ENCODE measurements around the gene RAB11FIP4. TPM values are rescaled to one million over a fixed set of nuclear protein-coding genes. Genes with fewer than 3 reads are reported as not detected.

RAB11FIP4 gene
- total and polyA plus RNA-seq, 10 of the 15 experiments (the other 5 are each of a cell fraction or from before 2014, with no cell fraction given) = 1.4 to 27.0 (median 17.6) TPM

- TF ChIP-seq IKZF2 (IDR thresholded peaks at IDR 0.05) (no peak), LARP7 (IDR thresholded peaks at IDR 0.05) (no peak), KDM1A (IDR thresholded peaks at IDR 0.05; ENCODE audit: borderline replicate concordance) (no peak), RAD21 (IDR thresholded peaks at IDR 0.05; ENCODE audit: insufficient read depth, low read depth, low read length) (no peak)
- TF ChIP-seq, protein P1, sequence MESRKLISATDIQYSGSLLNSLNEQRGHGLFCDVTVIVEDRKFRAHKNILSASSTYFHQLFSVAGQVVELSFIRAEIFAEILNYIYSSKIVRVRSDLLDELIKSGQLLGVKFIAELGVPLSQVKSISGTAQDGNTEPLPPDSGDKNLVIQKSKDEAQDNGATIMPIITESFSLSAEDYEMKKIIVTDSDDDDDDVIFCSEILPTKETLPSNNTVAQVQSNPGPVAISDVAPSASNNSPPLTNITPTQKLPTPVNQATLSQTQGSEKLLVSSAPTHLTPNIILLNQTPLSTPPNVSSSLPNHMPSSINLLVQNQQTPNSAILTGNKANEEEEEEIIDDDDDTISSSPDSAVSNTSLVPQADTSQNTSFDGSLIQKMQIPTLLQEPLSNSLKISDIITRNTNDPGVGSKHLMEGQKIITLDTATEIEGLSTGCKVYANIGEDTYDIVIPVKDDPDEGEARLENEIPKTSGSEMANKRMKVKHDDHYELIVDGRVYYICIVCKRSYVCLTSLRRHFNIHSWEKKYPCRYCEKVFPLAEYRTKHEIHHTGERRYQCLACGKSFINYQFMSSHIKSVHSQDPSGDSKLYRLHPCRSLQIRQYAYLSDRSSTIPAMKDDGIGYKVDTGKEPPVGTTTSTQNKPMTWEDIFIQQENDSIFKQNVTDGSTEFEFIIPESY (IDR thresholded peaks at IDR 0.05) = no peak
These were observed 34.4 kb upstream of the RAB11FIP4 start (continued) for GRCh38 chr17:31357091-31357490.

GRCh38 chr17:31357839-31358394 is 33.6 kb upstream of the RAB11FIP4 start:
- DNase-seq (ENCODE audit: low read depth, low spot score) (no peak), ATAC-seq (no peak), FAIRE-seq (no peak)
- no peaks in the 10 kb centered on the region for H3K79me2 ChIP-seq (ENCODE audit: control insufficient read depth, insufficient read depth, low read length)
- no peak overlapping the region for H3K27ac ChIP-seq (ENCODE audit: control insufficient read depth, insufficient read depth)
- H4K20me1 ChIP-seq (ENCODE audit: control insufficient read depth, insufficient read depth) = no peaks in the 10 kb centered on the region
- ChIA-PET CTCF (no interaction called here), RAD21 (ENCODE audit: unreplicated experiment) (no interaction called here), POLR2A (no interaction called here), SMC1A (ENCODE audit: uncharacterized antibody, unreplicated experiment) (interaction anchor here (2.1 kb wide), 1 partner anchor 15 kb away, joined by 7 read pairs; no protein-coding TSS in a partner anchor)
- H3K4me2 ChIP-seq (ENCODE audit: control insufficient read depth, insufficient read depth) = no peak overlapping the region
- no peaks in the 10 kb centered on the region for H3K9me3 ChIP-seq (replicated peaks; ENCODE audit: control insufficient read depth, insufficient read depth, low read length)
- H3K4me1 ChIP-seq (ENCODE audit: control insufficient read depth, insufficient read depth, low read length) = no peaks in the 10 kb centered on the region
- H3K27me3 ChIP-seq (replicated peaks in 1 of 2; ENCODE audit: control insufficient read depth in 2 of 2, insufficient read depth in 2 of 2, low read length in 1 of 2) = no peaks in the 10 kb centered on the region
- no peak overlapping the region for H3K4me3 ChIP-seq
- TF ChIP-seq FOXM1 (IDR thresholded peaks at IDR 0.05; ENCODE audit: low read depth, low read length) (no peak), PAX5 (IDR thresholded peaks at IDR 0.05; ENCODE audit: borderline replicate concordance, low read depth, low read length) (no peak), CHD2 (IDR thresholded peaks at IDR 0.05; ENCODE audit: borderline replicate concordance, low read depth, low read length) (no peak), TAF1 (IDR thresholded peaks at IDR 0.05; ENCODE audit: borderline replicate concordance, low read depth, low read length) (no peak), ZNF384 (IDR thresholded peaks at IDR 0.05; ENCODE audit: borderline replicate concordance, low read depth, low read length) (no peak), ZBTB11 (CRISPR knock-in tag; IDR thresholded peaks at IDR 0.05) (no peak), POLR2AphosphoS2 (IDR thresholded peaks at IDR 0.05; ENCODE audit: low read depth, low read length) (no peak)
- BruUV-seq (replicated peaks) = no TSS peak
- no peak overlapping the region for H3K9ac ChIP-seq (ENCODE audit: control insufficient read depth, insufficient read depth, low read length)
- in situ Hi-C loops (cut with MboI) = no loop called here
- H2AFZ ChIP-seq (ENCODE audit: control insufficient read depth, low read depth, low read length) = no peak overlapping the region
- H3K36me3 ChIP-seq (ENCODE audit: control insufficient read depth in 2 of 2, insufficient read depth in 2 of 2, low read length in 1 of 2) = peaks cover 0 to 22% of the 10 kb centered on the region in 2 experiments; a peak in 2 of 4 replicates
- WGBS (ENCODE audit: insufficient coverage, insufficient replicate concordance, low lambda C conversion rate, missing lambda C conversion rate) = 81% methylated on average over 3 of the region's 3 CpGs
- intact Hi-C loops (cut with micrococcal nuclease; ENCODE audit: unreplicated experiment) = no loop called here
